OCI-LY1 (cell line): ENCODE measurements around the gene CYP4A11.
"Not testable (repeated sequence)": the region's sequence is repeated elsewhere in the genome, so short reads cannot be mapped to it uniquely, and the experiment has no call there.

Experiments used
- H2AFZ ChIP-seq: fragments of 200-600 bp; sonication (generic), shearing (Covaris generic); 2 replicates; pipeline ENCODE4 v1.6.0; 2014; ENCODE audit warnings: antibody characterized with exemption, mild to moderate bottlenecking, low read length
- H3F3A ChIP-seq: fragments of 200-600 bp; sonication (generic), shearing (Covaris generic); 2 replicates; pipeline ENCODE4 v1.6.0; 2014; ENCODE audit warnings: mild to moderate bottlenecking, antibody characterized with exemption, low read length, moderate library complexity; ENCODE audit not compliant: insufficient read depth
- H3K27ac ChIP-seq: fragments of 200-600 bp; sonication (generic); 2 replicates; pipeline ENCODE4 v1.5.1; 2014; ENCODE audit warnings: low read length, mixed run types, mild to moderate bottlenecking, low read depth; ENCODE audit not compliant: poor library complexity, severe bottlenecking
- H3K27me3 ChIP-seq: fragments of 200-600 bp; sonication (generic); 2 replicates; pipeline ENCODE4 v1.6.0; 2014; ENCODE audit warnings: antibody characterized with exemption, mild to moderate bottlenecking, low read length, moderate library complexity; ENCODE audit not compliant: insufficient read depth
- H3K36me3 ChIP-seq: fragments of 200-600 bp; sonication (generic); 2 replicates; pipeline ENCODE4 v1.6.1; 2014; ENCODE audit warnings: mild to moderate bottlenecking, antibody characterized with exemption, low read length, moderate library complexity, mixed read lengths; ENCODE audit not compliant: insufficient read depth
- H3K4me1 ChIP-seq: fragments of 200-600 bp; sonication (generic); 2 replicates; pipeline ENCODE4 v1.5.1; 2014; ENCODE audit warnings: mild to moderate bottlenecking, low read length, moderate library complexity; ENCODE audit not compliant: insufficient read depth, severe bottlenecking
- H3K4me2 ChIP-seq: fragments of 200-600 bp; sonication (generic), shearing (Covaris generic); 2 replicates; pipeline ENCODE4 v1.6.1; 2014; ENCODE audit warnings: low read length
- H3K4me3 ChIP-seq: fragments of 200-600 bp; sonication (generic); 2 replicates; pipeline ENCODE4 v1.5.1; 2014; ENCODE audit warnings: low read length, low read depth, mild to moderate bottlenecking, mixed read lengths; ENCODE audit not compliant: poor library complexity, severe bottlenecking
- H3K79me2 ChIP-seq: fragments of 200-600 bp; shearing (Covaris generic); 2 replicates; pipeline ENCODE4 v1.6.1; 2016; ENCODE audit warnings: mixed run types, low read length, mixed read lengths; ENCODE audit not compliant: insufficient read depth
- H3K9ac ChIP-seq: fragments of 200-600 bp; sonication (generic), shearing (Covaris generic); 2 replicates; pipeline ENCODE4 v1.6.1; 2014; ENCODE audit warnings: mild to moderate bottlenecking, low read length, mixed read lengths
- H3K9me2 ChIP-seq: fragments of 200-600 bp; sonication (generic), shearing (Covaris generic); 2 replicates; pipeline ENCODE4 v1.6.1; 2014; ENCODE audit warnings: low read depth, mild to moderate bottlenecking, low read length, mixed read lengths
- H3K9me3 ChIP-seq: fragments of 200-600 bp; shearing (Covaris generic); 2 replicates; pipeline ENCODE4 v1.6.1; 2014; ENCODE audit warnings: low read length, mixed read lengths
- H4K20me1 ChIP-seq: fragments of 200-600 bp; sonication (generic), shearing (Covaris generic); 2 replicates; pipeline ENCODE4 v1.6.0; 2016; ENCODE audit warnings: mild to moderate bottlenecking, low read length; ENCODE audit not compliant: insufficient read depth
- EZH2 ChIP-seq: fragments of 200-600 bp; sonication (generic), shearing (Covaris generic); IDR thresholded peaks from 2 replicates; pipeline ENCODE4 v1.8.0; 2017; ENCODE audit warnings: borderline replicate concordance, mixed run types, mild to moderate bottlenecking, antibody characterized with exemption, low read length, moderate library complexity, mixed read lengths
- TF ChIP-seq, protein P1 (sequence below): fragments of 200-600 bp; sonication (generic), shearing (Covaris generic); IDR thresholded peaks from 2 replicates; pipeline ENCODE4 v1.5.1; 2017; ENCODE audit warnings: mild to moderate bottlenecking, antibody characterized with exemption, low read length, moderate library complexity, mixed read lengths

CYP4A11 gene

GRCh38 chr1:46948629-46949416 lies 7.5 kb upstream of the CYP4A11 start:
- H3K36me3 ChIP-seq = no peaks in the 10 kb centered on the region
- no peak overlapping the region for H3K27ac ChIP-seq
- H3K4me2 ChIP-seq = no peak overlapping the region
- H3K9ac ChIP-seq = no peak overlapping the region
- no peaks in the 10 kb centered on the region for H3K79me2 ChIP-seq
- H4K20me1 ChIP-seq = no peaks in the 10 kb centered on the region
- TF ChIP-seq, protein P1, sequence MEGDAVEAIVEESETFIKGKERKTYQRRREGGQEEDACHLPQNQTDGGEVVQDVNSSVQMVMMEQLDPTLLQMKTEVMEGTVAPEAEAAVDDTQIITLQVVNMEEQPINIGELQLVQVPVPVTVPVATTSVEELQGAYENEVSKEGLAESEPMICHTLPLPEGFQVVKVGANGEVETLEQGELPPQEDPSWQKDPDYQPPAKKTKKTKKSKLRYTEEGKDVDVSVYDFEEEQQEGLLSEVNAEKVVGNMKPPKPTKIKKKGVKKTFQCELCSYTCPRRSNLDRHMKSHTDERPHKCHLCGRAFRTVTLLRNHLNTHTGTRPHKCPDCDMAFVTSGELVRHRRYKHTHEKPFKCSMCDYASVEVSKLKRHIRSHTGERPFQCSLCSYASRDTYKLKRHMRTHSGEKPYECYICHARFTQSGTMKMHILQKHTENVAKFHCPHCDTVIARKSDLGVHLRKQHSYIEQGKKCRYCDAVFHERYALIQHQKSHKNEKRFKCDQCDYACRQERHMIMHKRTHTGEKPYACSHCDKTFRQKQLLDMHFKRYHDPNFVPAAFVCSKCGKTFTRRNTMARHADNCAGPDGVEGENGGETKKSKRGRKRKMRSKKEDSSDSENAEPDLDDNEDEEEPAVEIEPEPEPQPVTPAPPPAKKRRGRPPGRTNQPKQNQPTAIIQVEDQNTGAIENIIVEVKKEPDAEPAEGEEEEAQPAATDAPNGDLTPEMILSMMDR = no peak
- no peak for TF ChIP-seq EZH2
- no peak overlapping the region for H2AFZ ChIP-seq
- no peaks in the 10 kb centered on the region for H3K9me2 ChIP-seq
- no peaks in the 10 kb centered on the region for H3K9me3 ChIP-seq
- H3F3A ChIP-seq = no peaks in the 10 kb centered on the region
- no peaks in the 10 kb centered on the region for H3K27me3 ChIP-seq
- H3K4me1 ChIP-seq = no peaks in the 10 kb centered on the region
- no peak overlapping the region for H3K4me3 ChIP-seq

GRCh38 chr1:46947706-46948105 lies 6.4 kb upstream of the CYP4A11 start:
- H3K4me2 ChIP-seq, H3K9me2 ChIP-seq, H2AFZ ChIP-seq, H4K20me1 ChIP-seq, H3K9me3 ChIP-seq, H3K4me3 ChIP-seq, H3K79me2 ChIP-seq, H3K27ac ChIP-seq, H3K9ac ChIP-seq, H3K4me1 ChIP-seq, H3K36me3 ChIP-seq, H3K27me3 ChIP-seq, H3F3A ChIP-seq: not testable (repeated sequence)

DNA sequence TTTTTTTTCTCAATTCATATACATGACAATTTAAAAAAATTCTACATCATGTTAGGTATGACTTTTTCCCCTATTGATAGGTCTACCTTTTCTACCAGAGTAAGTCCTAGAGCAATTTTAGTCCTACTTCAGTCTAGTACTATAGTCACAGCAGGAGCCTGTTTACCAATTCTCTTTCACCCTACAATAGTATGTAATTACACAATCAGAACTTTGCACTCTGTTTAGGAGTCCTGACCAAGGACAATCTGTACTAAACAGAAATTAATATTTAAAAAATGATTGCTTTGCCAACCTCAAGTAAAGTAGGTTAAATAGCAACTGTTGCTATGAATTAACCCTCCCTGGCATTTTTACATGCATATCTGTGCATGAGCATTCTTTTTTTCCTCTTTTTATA lies 810 bp upstream of the CYP4A11 start:
- Histone ChIP-seq H3F3A (no peaks in the 10 kb centered on the region), H3K9ac (no peak overlapping the region), H3K9me3 (no peaks in the 10 kb centered on the region), H2AFZ (no peak overlapping the region), H3K36me3 (no peaks in the 10 kb centered on the region), H3K27me3 (no peaks in the 10 kb centered on the region), H3K27ac (no peak overlapping the region), H3K79me2 (no peaks in the 10 kb centered on the region), H4K20me1 (no peaks in the 10 kb centered on the region), H3K4me3 (no peak overlapping the region), H3K4me1 (no peaks in the 10 kb centered on the region), H3K4me2 (no peak overlapping the region), H3K9me2 (no peaks in the 10 kb centered on the region)
- no peak for TF ChIP-seq EZH2
- TF ChIP-seq, protein P1 = no peak

DNA sequence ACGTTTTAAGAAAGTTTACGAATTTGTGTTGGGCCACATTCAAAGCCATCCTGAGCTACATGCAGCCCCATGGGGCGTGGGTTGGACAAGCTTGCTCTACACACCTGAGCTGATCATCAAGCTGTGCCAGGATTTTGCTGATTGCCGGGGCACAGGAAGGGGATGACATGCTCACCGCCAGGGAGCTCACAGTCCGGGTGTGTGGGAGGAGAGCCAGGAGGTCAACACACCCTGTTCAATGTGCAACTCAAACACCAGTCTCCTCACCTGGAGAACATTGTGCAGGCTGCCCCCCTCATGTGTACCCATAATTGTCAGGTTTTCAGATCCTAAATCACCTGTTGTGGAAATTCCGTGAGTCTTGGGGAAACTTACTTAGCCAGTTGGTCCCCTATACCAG lies 969 bp downstream of the CYP4A11 start:
- Histone ChIP-seq H3K27me3 (no peaks in the 10 kb centered on the region), H3K4me1 (no peaks in the 10 kb centered on the region), H3K27ac (no peak overlapping the region), H2AFZ (no peak overlapping the region), H3F3A (no peaks in the 10 kb centered on the region), H3K4me2 (no peak overlapping the region), H4K20me1 (no peaks in the 10 kb centered on the region), H3K9ac (no peak overlapping the region), H3K4me3 (no peak overlapping the region), H3K9me2 (no peaks in the 10 kb centered on the region), H3K9me3 (no peaks in the 10 kb centered on the region), H3K79me2 (no peaks in the 10 kb centered on the region), H3K36me3 (no peaks in the 10 kb centered on the region)
- TF ChIP-seq EZH2 = no peak
- TF ChIP-seq, protein P1 = no peak
